ENCODE results near the gene KMO. TPM values are rescaled to one million over a fixed set of nuclear protein-coding genes. Genes with fewer than 3 reads are reported as not detected.

KMO gene
- total and polyA plus RNA-seq, 2 donors (not counting 3 experiments of a cell fraction or from before 2014, with no cell fraction given) = not detected

DNA sequence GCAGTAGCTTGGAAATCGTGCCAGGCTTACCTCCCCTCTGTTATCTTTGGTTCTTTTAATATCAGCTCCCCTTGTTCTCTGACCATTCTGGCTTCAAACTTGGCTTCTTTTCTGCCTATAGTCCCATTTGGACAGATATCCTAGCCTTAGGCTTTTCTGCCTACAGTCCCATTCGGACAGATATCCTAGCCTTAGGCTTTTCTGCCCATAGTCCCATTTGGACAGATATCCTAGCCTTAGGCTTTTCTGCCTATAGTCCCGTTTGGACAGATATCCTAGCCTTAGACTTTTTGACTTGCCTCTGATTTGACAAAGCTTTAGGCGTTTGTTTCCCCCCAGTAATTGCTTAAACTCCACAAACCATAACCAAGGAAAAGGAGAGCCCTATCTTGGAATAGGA is 82.4 kb downstream of the KMO start:
- POLR2A ChIA-PET = no interaction called here
- BruUV-seq (replicated peaks) = no TSS peak

More for the DNA sequence above, 82.4 kb downstream of the KMO start:
- Histone ChIP-seq H3K9me3 (replicated peaks; ENCODE audit: control insufficient read depth, insufficient read depth, low read length) (no peaks in the 10 kb centered on the region), H3K79me2 (ENCODE audit: control insufficient read depth, insufficient read depth, low read length) (no peaks in the 10 kb centered on the region), H3K9ac (replicated peaks; ENCODE audit: extremely low read depth, insufficient read depth, low read length) (no peak overlapping the region), H3K4me1 (ENCODE audit: control insufficient read depth, extremely low read depth, insufficient read depth, low read length) (peaks cover 32% of the 10 kb centered on the region), H3K27me3 (ENCODE audit: control insufficient read depth in 2 of 2, insufficient read depth in 2 of 2, low read length in 2 of 2) (no peaks in the 10 kb centered on the region), H2AFZ (ENCODE audit: low read depth, low read length) (no peak overlapping the region), H3K36me3 (ENCODE audit: control insufficient read depth in 2 of 2, extremely low read depth in 1 of 2, insufficient read depth in 2 of 2, low read length in 2 of 2) (no peaks in the 10 kb centered on the region), H4K20me1 (replicated peaks; ENCODE audit: control insufficient read depth, extremely low read depth, insufficient read depth, low read length) (no peaks in the 10 kb centered on the region), H3K4me2 (ENCODE audit: insufficient read depth, low read length) (no peak overlapping the region), H3K9me1 (replicated peaks; ENCODE audit: control insufficient read depth, extremely low read depth, insufficient read depth, low read length) (no peaks in the 10 kb centered on the region), H3K27ac (ENCODE audit: insufficient read depth, low read depth, low read length) (no peak overlapping the region), H3K4me3 (replicated peaks in 1 of 3; ENCODE audit: insufficient read depth in 1 of 3, low read depth in 1 of 3, low read length in 3 of 3) (no peak overlapping the region)
- TF ChIP-seq, protein P1, sequence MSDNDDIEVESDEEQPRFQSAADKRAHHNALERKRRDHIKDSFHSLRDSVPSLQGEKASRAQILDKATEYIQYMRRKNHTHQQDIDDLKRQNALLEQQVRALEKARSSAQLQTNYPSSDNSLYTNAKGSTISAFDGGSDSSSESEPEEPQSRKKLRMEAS (IDR thresholded peaks at IDR 0.05; ENCODE audit: insufficient read depth, insufficient read length) = no peak
- no peak for TF ChIP-seq POLR2A (IDR thresholded peaks at IDR 0.05; ENCODE audit: low read depth, low read length)
- TF ChIP-seq FOS (IDR thresholded peaks at IDR 0.05; ENCODE audit: borderline replicate concordance, insufficient read depth, low read length) = no peak
- TF ChIP-seq EZH2 (IDR thresholded peaks at IDR 0.05; ENCODE audit: borderline replicate concordance, low read depth, low read length, severe bottlenecking) = no peak
- TF ChIP-seq, protein P2, sequence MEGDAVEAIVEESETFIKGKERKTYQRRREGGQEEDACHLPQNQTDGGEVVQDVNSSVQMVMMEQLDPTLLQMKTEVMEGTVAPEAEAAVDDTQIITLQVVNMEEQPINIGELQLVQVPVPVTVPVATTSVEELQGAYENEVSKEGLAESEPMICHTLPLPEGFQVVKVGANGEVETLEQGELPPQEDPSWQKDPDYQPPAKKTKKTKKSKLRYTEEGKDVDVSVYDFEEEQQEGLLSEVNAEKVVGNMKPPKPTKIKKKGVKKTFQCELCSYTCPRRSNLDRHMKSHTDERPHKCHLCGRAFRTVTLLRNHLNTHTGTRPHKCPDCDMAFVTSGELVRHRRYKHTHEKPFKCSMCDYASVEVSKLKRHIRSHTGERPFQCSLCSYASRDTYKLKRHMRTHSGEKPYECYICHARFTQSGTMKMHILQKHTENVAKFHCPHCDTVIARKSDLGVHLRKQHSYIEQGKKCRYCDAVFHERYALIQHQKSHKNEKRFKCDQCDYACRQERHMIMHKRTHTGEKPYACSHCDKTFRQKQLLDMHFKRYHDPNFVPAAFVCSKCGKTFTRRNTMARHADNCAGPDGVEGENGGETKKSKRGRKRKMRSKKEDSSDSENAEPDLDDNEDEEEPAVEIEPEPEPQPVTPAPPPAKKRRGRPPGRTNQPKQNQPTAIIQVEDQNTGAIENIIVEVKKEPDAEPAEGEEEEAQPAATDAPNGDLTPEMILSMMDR (IDR thresholded peaks at IDR 0.05; ENCODE audit: extremely low read depth in 1 of 2, insufficient read depth in 1 of 2, low read depth in 1 of 2, low read length in 2 of 2) = no peak
- no peak for TF ChIP-seq JUN (IDR thresholded peaks at IDR 0.05; ENCODE audit: borderline replicate concordance, insufficient read depth, insufficient read length, low read depth)
- TF ChIP-seq MYC (IDR thresholded peaks at IDR 0.05; ENCODE audit: low read depth, low read length) = no peak
- no peak for TF ChIP-seq GATA2 (IDR thresholded peaks at IDR 0.05; ENCODE audit: insufficient read depth, insufficient read length, low read depth, low read length)
- TF ChIP-seq POLR2AphosphoS5 (IDR thresholded peaks at IDR 0.05; ENCODE audit: insufficient read depth, low read depth, low read length) = no peak
- CTCF ChIA-PET = interaction anchor here (5.8 kb wide), 1 partner anchor 12 kb away, joined by 106 read pairs; no protein-coding TSS in a partner anchor
- dilution Hi-C loops (cut with MboI; ENCODE audit: extremely low pct_ligation_motif_present, low sequenced_read_pairs) = no loop called here
- intact Hi-C loops (cut with micrococcal nuclease) = no loop called here
- no peak for DNase-seq (ENCODE audit: low read depth, low spot score)
- FAIRE-seq = no peak

Data from endothelial cell of umbilical vein (primary cell).